Left ventricle myocardium inferior (tissue), 1 donor: ENCODE results near the gene MECR. TPM values are rescaled to one million over a fixed set of nuclear protein-coding genes. Genes with fewer than 3 reads are reported as not detected.
"Not testable (repeated sequence)": the region's sequence is repeated elsewhere in the genome, so short reads cannot be mapped to it uniquely, and the experiment has no call there.

ENCODE experiments used
- DNase-seq: peaks from one replicate; pipeline ENCODE4 v3.0.0-alpha.2; 2020
- H3K27ac ChIP-seq: fragments of 200-600 bp; replicated peaks from 2 replicates; pipeline ENCODE4 v1.8.0; 2021
- H3K27me3 ChIP-seq: fragments of 200-600 bp; 2 replicates; pipeline ENCODE4 v1.8.0; 2021; ENCODE audit warnings: low read depth
- H3K36me3 ChIP-seq: fragments of 200-600 bp; 2 replicates; pipeline ENCODE4 v1.8.0; 2021
- H3K4me1 ChIP-seq: fragments of 200-600 bp; 2 replicates; pipeline ENCODE4 v1.8.0; 2021
- H3K4me3 ChIP-seq: fragments of 200-600 bp; 2 replicates; pipeline ENCODE4 v1.8.0; 2021; ENCODE audit warnings: mild to moderate bottlenecking, moderate library complexity
- H3K9me3 ChIP-seq: fragments of 200-600 bp; replicated peaks from 2 replicates; pipeline ENCODE4 v1.8.0; 2021
- CTCF ChIP-seq: fragments of 200-600 bp; IDR thresholded peaks from 2 replicates; pipeline ENCODE4 v1.8.0; 2021; ENCODE audit warnings: antibody characterized with exemption, mild to moderate bottlenecking, borderline replicate concordance
- intact Hi-C: fragments of 100-400 bp; cut with micrococcal nuclease; formaldehyde crosslinking; loops from one replicate; pipeline ENCODE4 v1.11.0; 2022
- total RNA-seq: library from RNA; stranded (reverse); fragmentation: NEBNext Ultra II Directional; extraction: Animal tissue kit (Norgen Biotek cat#: 25700); gene quantifications from one replicate; pipeline ENCODE4 v1.2.1, GENCODE V29; 2021
- donor health status: DM: no; HTN: yes; CAD: no; lungs with severe emphysema.

The MECR gene
- total RNA-seq, 1 donor from 2014 or later: 30.8 TPM

DNA sequence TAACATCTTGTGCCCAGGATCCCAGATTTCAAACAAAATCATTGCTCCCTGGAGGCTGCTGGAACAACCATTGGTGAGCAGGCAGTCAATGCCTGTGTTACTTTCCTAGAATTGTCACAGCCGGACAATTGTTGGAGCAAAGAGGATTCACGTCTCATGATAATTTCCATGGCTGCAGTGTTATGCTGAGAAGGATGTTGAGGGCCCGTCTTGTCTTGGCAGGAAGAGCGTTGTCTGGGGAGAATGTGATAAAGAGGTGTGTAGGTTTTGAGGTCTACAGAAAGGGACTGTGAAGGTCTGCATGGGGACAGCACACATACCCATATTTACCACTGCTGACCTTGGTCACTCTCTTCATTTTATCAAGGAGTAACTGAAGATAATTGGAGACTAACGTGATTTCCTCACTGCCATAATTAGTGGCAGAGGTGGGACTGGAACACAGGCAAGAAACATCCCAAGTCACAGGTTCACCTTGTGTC lies 6.3 kb downstream of the MECR start:
- no peak overlapping the region for H3K27ac ChIP-seq
- H3K4me1 ChIP-seq: peaks cover under 1% of the 10 kb centered on the region
- H3K27me3 ChIP-seq: no peaks in the 10 kb centered on the region
- intact Hi-C loops: no loop called here
- no peak for DNase-seq
- H3K4me3 ChIP-seq: no peak overlapping the region
- H3K9me3 ChIP-seq: no peaks in the 10 kb centered on the region
- TF ChIP-seq CTCF: no peak
- peaks cover 28% of the 10 kb centered on the region for H3K36me3 ChIP-seq

GRCh38 chr1:29223521-29223920 lies 7.2 kb downstream of the MECR start:
- intact Hi-C loops: no loop called here
- no peaks in the 10 kb centered on the region for H3K9me3 ChIP-seq
- no peak for TF ChIP-seq CTCF
- H3K36me3 ChIP-seq: peaks cover 28% of the 10 kb centered on the region
- H3K27ac ChIP-seq: no peak overlapping the region
- H3K27me3 ChIP-seq: no peaks in the 10 kb centered on the region
- DNase-seq: no peak
- no peaks in the 10 kb centered on the region for H3K4me1 ChIP-seq
- H3K4me3 ChIP-seq: no peak overlapping the region

DNA sequence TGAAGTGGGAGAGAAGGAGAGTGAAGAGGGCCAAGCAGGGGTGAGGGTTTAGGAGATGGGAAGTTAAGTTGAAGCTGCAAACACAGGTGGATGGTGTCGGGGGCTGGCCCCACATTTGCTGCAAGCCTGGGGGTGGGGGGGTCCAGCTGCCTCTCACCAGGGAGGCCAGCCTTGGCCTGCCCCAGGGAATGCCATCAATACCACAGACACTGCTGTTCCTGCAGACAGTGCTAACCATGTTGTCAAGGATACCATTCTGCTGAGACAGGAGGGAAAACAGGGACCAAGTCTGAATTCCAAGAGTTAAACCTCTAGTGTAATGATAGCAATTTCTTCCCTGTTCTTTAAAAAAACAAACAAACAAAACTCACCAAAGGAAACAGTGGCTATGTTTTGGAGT lies 8.0 kb downstream of the MECR start:
- peaks cover 28% of the 10 kb centered on the region for H3K36me3 ChIP-seq
- no peaks in the 10 kb centered on the region for H3K4me1 ChIP-seq
- DNase-seq: no peak
- no peak overlapping the region for H3K27ac ChIP-seq
- no peaks in the 10 kb centered on the region for H3K27me3 ChIP-seq
- no peak for TF ChIP-seq CTCF
- intact Hi-C loops: no loop called here
- no peaks in the 10 kb centered on the region for H3K9me3 ChIP-seq
- no peak overlapping the region for H3K4me3 ChIP-seq

DNA sequence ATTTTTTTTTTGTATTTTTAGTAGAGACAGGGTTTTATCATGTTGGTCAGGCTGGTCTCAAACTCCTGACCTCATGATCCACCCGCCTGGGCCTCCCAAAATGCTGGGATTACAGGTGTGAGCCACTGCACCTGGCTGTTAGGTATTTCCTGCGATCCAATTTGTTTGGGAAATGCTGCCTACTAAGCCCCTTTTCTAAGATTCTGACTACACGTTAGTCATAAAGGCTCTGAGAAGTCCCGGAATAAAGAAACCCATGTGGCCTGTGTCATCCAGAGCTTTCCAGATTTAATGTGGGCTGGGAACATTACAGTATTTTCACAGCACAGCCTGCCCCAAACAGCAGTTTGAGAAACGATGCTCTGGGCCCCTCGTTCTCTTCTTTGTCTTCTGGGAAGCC lies 8.5 kb downstream of the MECR start:
- H3K4me3 ChIP-seq, H3K27me3 ChIP-seq, H3K27ac ChIP-seq, H3K4me1 ChIP-seq, intact Hi-C loops, DNase-seq, H3K9me3 ChIP-seq: not testable (repeated sequence)
- peaks cover 28% of the 10 kb centered on the region for H3K36me3 ChIP-seq

GRCh38 chr1:29221296-29221695 lies 9.4 kb downstream of the MECR start:
- Histone ChIP-seq H3K36me3 (peaks cover 29% of the 10 kb centered on the region), H3K27me3 (no peaks in the 10 kb centered on the region), H3K27ac (no peak overlapping the region), H3K4me3 (no peak overlapping the region), H3K9me3 (no peaks in the 10 kb centered on the region), H3K4me1 (no peaks in the 10 kb centered on the region)
- intact Hi-C loops: no loop called here
- no peak for TF ChIP-seq CTCF
- no peak for DNase-seq

DNA sequence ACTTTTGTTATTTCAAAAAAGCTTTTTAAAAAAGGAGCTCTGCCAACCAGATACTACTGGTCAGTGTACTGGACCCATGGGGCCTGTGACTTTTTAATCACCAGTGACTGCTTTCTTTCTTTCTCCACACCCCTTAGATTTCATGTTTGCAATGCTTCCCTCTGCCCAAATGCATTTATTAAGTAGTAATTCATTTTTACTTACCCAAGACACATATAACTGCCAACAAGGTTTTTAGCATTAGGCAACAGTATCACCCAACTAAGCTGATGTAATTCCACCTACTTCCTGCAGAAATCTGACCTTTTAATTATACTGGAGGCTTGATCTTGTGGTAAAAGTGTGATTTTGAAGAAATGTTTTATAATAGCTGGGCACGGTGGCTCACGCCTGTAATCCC lies 12.5 kb downstream of the MECR start:
- no peaks in the 10 kb centered on the region for H3K27me3 ChIP-seq
- TF ChIP-seq CTCF: no peak
- H3K4me1 ChIP-seq: no peaks in the 10 kb centered on the region
- no peak for DNase-seq
- no peak overlapping the region for H3K27ac ChIP-seq
- H3K9me3 ChIP-seq: no peaks in the 10 kb centered on the region
- peaks cover 43% of the 10 kb centered on the region for H3K36me3 ChIP-seq
- intact Hi-C loops: no loop called here
- no peak overlapping the region for H3K4me3 ChIP-seq
